HepG2 (cell line): Measurements from ENCODE around the gene ZNF48. TPM values are rescaled to one million over a fixed set of nuclear protein-coding genes. Genes with fewer than 3 reads are reported as not detected.

Experiments used
- GABPA ChIP-seq, 2 experiments: IDR thresholded peaks; 2 replicates each; pipeline ENCODE4 v1.6.1; 2011 to 2016; ENCODE audit warnings: low read depth in 2 of 2, low read length in 1 of 2, missing biosample characterization in 1 of 2, missing genetic modification characterization in 1 of 2
- IKZF1 ChIP-seq: fragments of 450-650 bp; IDR thresholded peaks from 2 replicates; pipeline ENCODE4 v1.7.1; 2016
- IRX3 ChIP-seq: sonication (generic); formaldehyde crosslinking; IDR thresholded peaks from 2 replicates; pipeline ENCODE4 v1.8.1; 2023; ENCODE audit warnings: mild to moderate bottlenecking, low read depth, missing genetic modification reagents, borderline replicate concordance
- KMT2A ChIP-seq: sonication (generic); formaldehyde crosslinking; IDR thresholded peaks from 2 replicates; pipeline ENCODE4 v1.4.0; 2020; ENCODE audit warnings: missing genetic modification reagents
- NAIF1 ChIP-seq: sonication (generic); formaldehyde crosslinking; IDR thresholded peaks from 2 replicates; pipeline ENCODE4 v1.5.0; 2020; ENCODE audit warnings: mild to moderate bottlenecking, missing genetic modification reagents, borderline replicate concordance
- PAF1 ChIP-seq: IDR thresholded peaks from 2 replicates; pipeline ENCODE4 v1.6.1; 2016; ENCODE audit warnings: missing genetic modification reagents, missing compliant biosample characterization
- TAF1 ChIP-seq: sonication (generic); formaldehyde crosslinking; IDR thresholded peaks from 2 replicates; pipeline ENCODE4 v1.4.0; 2020; ENCODE audit warnings: missing genetic modification reagents
- TAF15 ChIP-seq: fragments of 200-400 bp; formaldehyde crosslinking; IDR thresholded peaks from one replicate; pipeline ENCODE4 v1.6.1; 2018; ENCODE audit warnings: mild to moderate bottlenecking, low read depth, low read length; ENCODE audit not compliant: poor library complexity, severe bottlenecking
- ZNF138 ChIP-seq: sonication (generic); formaldehyde crosslinking; IDR thresholded peaks from 2 replicates; pipeline ENCODE4 v1.5.0; 2020; ENCODE audit warnings: mild to moderate bottlenecking, low read depth, missing genetic modification reagents
- ZNF670 ChIP-seq: sonication (generic); formaldehyde crosslinking; IDR thresholded peaks from 2 replicates; pipeline ENCODE4 v1.8.0; 2022; ENCODE audit warnings: mild to moderate bottlenecking, missing genetic modification reagents, borderline replicate concordance
- ZNF678 ChIP-seq: sonication (generic); formaldehyde crosslinking; IDR thresholded peaks from 2 replicates; pipeline ENCODE4 v1.4.0; 2020; ENCODE audit warnings: mild to moderate bottlenecking, missing genetic modification reagents
- ZNF782 ChIP-seq: sonication (generic); formaldehyde crosslinking; IDR thresholded peaks from 2 replicates; pipeline ENCODE4 v1.4.0; 2020; ENCODE audit warnings: missing genetic modification reagents, mild to moderate bottlenecking, borderline replicate concordance
- polyA plus RNA-seq, 8 experiments: library from polyadenylated mRNA; depleted of rRNA in 3 of 8; stranded (reverse) in 7 of 8; unstranded in 1 of 8; fragments of >200 nt; fragmentation: Illumina TruSeq in 4 of 8; extraction: Trizol in 4 of 8; gene quantifications; 2 replicates each; pipeline versions ENCODE4 v1.2.1 to v1.2.3, GENCODE V29; 2011 to 2016; ENCODE audit warnings: low read depth in 4 of 8, missing spikeins in 1 of 8, mixed read lengths in 1 of 8; ENCODE audit not compliant: insufficient read depth in 1 of 8
- total RNA-seq, 5 experiments: library from RNA; depleted of rRNA; stranded (reverse); fragments of >200 nt; fragmentation: Illumina TruSeq; extraction: Trizol; gene quantifications; 2 replicates each; pipeline ENCODE4 v1.2.3, GENCODE V29; 2016; ENCODE audit warnings: low read depth in 1 of 5
- TF ChIP-seq, protein P1 (sequence below): IDR thresholded peaks from 2 replicates; pipeline ENCODE4 v1.6.1; 2016; ENCODE audit warnings: missing genetic modification reagents, missing compliant biosample characterization
- TF ChIP-seq, protein P2 (sequence below): sonication (generic); formaldehyde crosslinking; IDR thresholded peaks from 2 replicates; pipeline ENCODE4 v1.8.1; 2023; ENCODE audit warnings: mild to moderate bottlenecking, missing genetic modification reagents, borderline replicate concordance
- TF ChIP-seq, protein P3 (sequence below): sonication (generic); formaldehyde crosslinking; conservative IDR thresholded peaks from 2 replicates; pipeline ENCODE4 v1.4.0; 2020; ENCODE audit warnings: missing genetic modification reagents
- TF ChIP-seq, protein P4 (sequence below): sonication (generic); formaldehyde crosslinking; IDR thresholded peaks from 2 replicates; pipeline ENCODE4 v1.4.0; 2020; ENCODE audit warnings: mild to moderate bottlenecking, missing genetic modification reagents
- TF ChIP-seq, protein P5 (sequence below): sonication (generic); formaldehyde crosslinking; IDR thresholded peaks from 2 replicates; pipeline ENCODE4 v1.5.0; 2020; ENCODE audit warnings: mild to moderate bottlenecking, missing genetic modification reagents
- TF ChIP-seq, protein P6 (sequence below): sonication (generic); formaldehyde crosslinking; IDR thresholded peaks from 2 replicates; pipeline ENCODE4 v1.4.0; 2020; ENCODE audit warnings: mild to moderate bottlenecking, missing genetic modification reagents
- TF ChIP-seq, protein P7 (sequence below): sonication (generic); formaldehyde crosslinking; IDR thresholded peaks from 2 replicates; pipeline ENCODE4 v1.8.1; 2022; ENCODE audit warnings: mild to moderate bottlenecking, missing genetic modification reagents
- TF ChIP-seq, protein P8 (sequence below): sonication (generic); formaldehyde crosslinking; IDR thresholded peaks from 2 replicates; pipeline ENCODE4 v1.8.0; 2022; ENCODE audit warnings: mild to moderate bottlenecking, missing genetic modification reagents, moderate library complexity

The ZNF48 gene
- total and polyA plus RNA-seq, 2 of the 13 experiments (the other 11 are each of a cell fraction or from before 2014, with no cell fraction given): 9.9 to 12.3 TPM

DNA sequence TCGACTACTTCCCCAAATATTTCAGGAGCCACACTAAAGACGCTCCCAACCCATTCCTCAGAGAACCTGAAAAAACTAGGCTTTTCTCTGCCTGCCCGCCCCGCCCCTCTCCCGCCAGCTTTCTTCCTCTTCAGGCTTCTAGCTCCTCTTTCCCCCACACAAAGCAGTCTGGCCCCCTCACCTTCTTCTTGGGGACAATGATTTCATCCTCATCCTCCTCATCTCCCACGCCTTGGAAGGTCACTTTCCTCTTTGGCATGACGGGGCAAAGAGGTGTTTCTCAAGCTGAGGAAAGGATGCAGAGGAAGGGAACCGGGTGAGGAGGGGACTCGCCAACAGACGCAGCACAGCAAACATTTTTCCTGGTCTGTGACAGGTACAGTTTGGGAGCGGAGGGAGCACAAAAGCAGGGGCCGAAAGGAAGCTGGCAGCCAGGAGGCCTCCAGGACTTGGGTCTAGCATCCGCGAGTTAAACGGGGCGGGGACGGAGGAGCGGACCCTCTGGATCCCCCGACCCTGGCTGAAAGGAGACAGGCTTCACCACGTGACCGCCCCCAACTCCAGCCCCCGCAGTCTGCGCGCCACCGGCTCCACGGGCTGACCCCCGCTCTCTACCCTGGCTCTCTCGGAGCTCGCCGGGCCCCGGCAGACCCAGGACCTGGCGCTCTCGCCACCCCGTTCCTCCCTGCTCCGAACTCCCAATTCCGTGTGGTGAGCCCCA is 40.6 kb upstream of the ZNF48 start (continued):
- TF ChIP-seq, protein P1, sequence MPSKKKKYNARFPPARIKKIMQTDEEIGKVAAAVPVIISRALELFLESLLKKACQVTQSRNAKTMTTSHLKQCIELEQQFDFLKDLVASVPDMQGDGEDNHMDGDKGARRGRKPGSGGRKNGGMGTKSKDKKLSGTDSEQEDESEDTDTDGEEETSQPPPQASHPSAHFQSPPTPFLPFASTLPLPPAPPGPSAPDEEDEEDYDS (CRISPR knock-in tag): no peak
- TF ChIP-seq, protein P2, sequence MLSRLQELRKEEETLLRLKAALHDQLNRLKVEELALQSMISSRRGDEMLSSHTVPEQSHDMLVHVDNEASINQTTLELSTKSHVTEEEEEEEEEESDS (CRISPR knock-in tag): peak; percentile 83; the same call in 1 of the 2 replicates
- TF ChIP-seq GABPA (IDR thresholded peaks at IDR 0.05; ENCODE audit: low read depth, low read length) (no peak), GABPA (CRISPR knock-in tag; IDR thresholded peaks at IDR 0.05; ENCODE audit: low read depth) (no peak), ZNF670 (CRISPR knock-in tag) (peak; percentile 72; the same call in 1 of the 2 replicates), ZNF782 (CRISPR knock-in tag) (no peak), TAF15 (no peak), ZNF138 (CRISPR knock-in tag) (no peak; the same call in 1 of the 2 replicates), IKZF1 (no peak), PAF1 (CRISPR knock-in tag) (no peak; the same call in 1 of the 2 replicates), TAF1 (CRISPR knock-in tag) (no peak), KMT2A (CRISPR knock-in tag) (no peak), NAIF1 (CRISPR knock-in tag) (0 out of 2 replicates have a peak, but pooled peaks have one; percentile 21), ZNF678 (CRISPR knock-in tag) (no peak), IRX3 (CRISPR knock-in tag) (peak; percentile 89)
- TF ChIP-seq, protein P3, sequence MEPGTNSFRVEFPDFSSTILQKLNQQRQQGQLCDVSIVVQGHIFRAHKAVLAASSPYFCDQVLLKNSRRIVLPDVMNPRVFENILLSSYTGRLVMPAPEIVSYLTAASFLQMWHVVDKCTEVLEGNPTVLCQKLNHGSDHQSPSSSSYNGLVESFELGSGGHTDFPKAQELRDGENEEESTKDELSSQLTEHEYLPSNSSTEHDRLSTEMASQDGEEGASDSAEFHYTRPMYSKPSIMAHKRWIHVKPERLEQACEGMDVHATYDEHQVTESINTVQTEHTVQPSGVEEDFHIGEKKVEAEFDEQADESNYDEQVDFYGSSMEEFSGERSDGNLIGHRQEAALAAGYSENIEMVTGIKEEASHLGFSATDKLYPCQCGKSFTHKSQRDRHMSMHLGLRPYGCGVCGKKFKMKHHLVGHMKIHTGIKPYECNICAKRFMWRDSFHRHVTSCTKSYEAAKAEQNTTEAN: no peak
- TF ChIP-seq, protein P4, sequence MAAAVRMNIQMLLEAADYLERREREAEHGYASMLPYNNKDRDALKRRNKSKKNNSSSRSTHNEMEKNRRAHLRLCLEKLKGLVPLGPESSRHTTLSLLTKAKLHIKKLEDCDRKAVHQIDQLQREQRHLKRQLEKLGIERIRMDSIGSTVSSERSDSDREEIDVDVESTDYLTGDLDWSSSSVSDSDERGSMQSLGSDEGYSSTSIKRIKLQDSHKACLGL (CRISPR knock-in tag): no peak
- TF ChIP-seq, protein P5, sequence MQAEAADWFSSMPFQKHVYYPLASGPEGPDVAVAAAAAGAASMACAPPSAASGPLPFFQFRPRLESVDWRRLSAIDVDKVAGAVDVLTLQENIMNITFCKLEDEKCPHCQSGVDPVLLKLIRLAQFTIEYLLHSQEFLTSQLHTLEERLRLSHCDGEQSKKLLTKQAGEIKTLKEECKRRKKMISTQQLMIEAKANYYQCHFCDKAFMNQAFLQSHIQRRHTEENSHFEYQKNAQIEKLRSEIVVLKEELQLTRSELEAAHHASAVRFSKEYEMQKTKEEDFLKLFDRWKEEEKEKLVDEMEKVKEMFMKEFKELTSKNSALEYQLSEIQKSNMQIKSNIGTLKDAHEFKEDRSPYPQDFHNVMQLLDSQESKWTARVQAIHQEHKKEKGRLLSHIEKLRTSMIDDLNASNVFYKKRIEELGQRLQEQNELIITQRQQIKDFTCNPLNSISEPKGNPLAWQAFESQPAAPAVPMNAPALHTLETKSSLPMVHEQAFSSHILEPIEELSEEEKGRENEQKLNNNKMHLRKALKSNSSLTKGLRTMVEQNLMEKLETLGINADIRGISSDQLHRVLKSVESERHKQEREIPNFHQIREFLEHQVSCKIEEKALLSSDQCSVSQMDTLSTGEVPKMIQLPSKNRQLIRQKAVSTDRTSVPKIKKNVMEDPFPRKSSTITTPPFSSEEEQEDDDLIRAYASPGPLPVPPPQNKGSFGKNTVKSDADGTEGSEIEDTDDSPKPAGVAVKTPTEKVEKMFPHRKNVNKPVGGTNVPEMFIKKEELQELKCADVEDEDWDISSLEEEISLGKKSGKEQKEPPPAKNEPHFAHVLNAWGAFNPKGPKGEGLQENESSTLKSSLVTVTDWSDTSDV (CRISPR knock-in tag): peak; percentile 34; the same call in 1 of the 2 replicates
- TF ChIP-seq, protein P6, sequence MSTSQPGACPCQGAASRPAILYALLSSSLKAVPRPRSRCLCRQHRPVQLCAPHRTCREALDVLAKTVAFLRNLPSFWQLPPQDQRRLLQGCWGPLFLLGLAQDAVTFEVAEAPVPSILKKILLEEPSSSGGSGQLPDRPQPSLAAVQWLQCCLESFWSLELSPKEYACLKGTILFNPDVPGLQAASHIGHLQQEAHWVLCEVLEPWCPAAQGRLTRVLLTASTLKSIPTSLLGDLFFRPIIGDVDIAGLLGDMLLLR (CRISPR knock-in tag): no peak
- TF ChIP-seq, protein P7, sequence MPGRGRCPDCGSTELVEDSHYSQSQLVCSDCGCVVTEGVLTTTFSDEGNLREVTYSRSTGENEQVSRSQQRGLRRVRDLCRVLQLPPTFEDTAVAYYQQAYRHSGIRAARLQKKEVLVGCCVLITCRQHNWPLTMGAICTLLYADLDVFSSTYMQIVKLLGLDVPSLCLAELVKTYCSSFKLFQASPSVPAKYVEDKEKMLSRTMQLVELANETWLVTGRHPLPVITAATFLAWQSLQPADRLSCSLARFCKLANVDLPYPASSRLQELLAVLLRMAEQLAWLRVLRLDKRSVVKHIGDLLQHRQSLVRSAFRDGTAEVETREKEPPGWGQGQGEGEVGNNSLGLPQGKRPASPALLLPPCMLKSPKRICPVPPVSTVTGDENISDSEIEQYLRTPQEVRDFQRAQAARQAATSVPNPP (CRISPR knock-in tag): no peak
- TF ChIP-seq, protein P8, sequence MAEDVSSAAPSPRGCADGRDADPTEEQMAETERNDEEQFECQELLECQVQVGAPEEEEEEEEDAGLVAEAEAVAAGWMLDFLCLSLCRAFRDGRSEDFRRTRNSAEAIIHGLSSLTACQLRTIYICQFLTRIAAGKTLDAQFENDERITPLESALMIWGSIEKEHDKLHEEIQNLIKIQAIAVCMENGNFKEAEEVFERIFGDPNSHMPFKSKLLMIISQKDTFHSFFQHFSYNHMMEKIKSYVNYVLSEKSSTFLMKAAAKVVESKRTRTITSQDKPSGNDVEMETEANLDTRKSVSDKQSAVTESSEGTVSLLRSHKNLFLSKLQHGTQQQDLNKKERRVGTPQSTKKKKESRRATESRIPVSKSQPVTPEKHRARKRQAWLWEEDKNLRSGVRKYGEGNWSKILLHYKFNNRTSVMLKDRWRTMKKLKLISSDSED (CRISPR knock-in tag): peak; percentile 79; the same call in 1 of the 2 replicates
